OCI-LY1 (cell line): ENCODE results near the gene FGF14.

Source experiments
- H2AFZ ChIP-seq: fragments of 200-600 bp; sonication (generic), shearing (Covaris generic); 2 replicates; pipeline ENCODE4 v1.6.0; 2014; ENCODE audit warnings: antibody characterized with exemption, mild to moderate bottlenecking, low read length
- H3F3A ChIP-seq: fragments of 200-600 bp; sonication (generic), shearing (Covaris generic); 2 replicates; pipeline ENCODE4 v1.6.0; 2014; ENCODE audit warnings: mild to moderate bottlenecking, antibody characterized with exemption, low read length, moderate library complexity; ENCODE audit not compliant: insufficient read depth
- H3K27ac ChIP-seq: fragments of 200-600 bp; sonication (generic); 2 replicates; pipeline ENCODE4 v1.5.1; 2014; ENCODE audit warnings: low read length, mixed run types, mild to moderate bottlenecking, low read depth; ENCODE audit not compliant: poor library complexity, severe bottlenecking
- H3K27me3 ChIP-seq: fragments of 200-600 bp; sonication (generic); 2 replicates; pipeline ENCODE4 v1.6.0; 2014; ENCODE audit warnings: antibody characterized with exemption, mild to moderate bottlenecking, low read length, moderate library complexity; ENCODE audit not compliant: insufficient read depth
- H3K36me3 ChIP-seq: fragments of 200-600 bp; sonication (generic); 2 replicates; pipeline ENCODE4 v1.6.1; 2014; ENCODE audit warnings: mild to moderate bottlenecking, antibody characterized with exemption, low read length, moderate library complexity, mixed read lengths; ENCODE audit not compliant: insufficient read depth
- H3K4me1 ChIP-seq: fragments of 200-600 bp; sonication (generic); 2 replicates; pipeline ENCODE4 v1.5.1; 2014; ENCODE audit warnings: mild to moderate bottlenecking, low read length, moderate library complexity; ENCODE audit not compliant: insufficient read depth, severe bottlenecking
- H3K4me2 ChIP-seq: fragments of 200-600 bp; sonication (generic), shearing (Covaris generic); 2 replicates; pipeline ENCODE4 v1.6.1; 2014; ENCODE audit warnings: low read length
- H3K4me3 ChIP-seq: fragments of 200-600 bp; sonication (generic); 2 replicates; pipeline ENCODE4 v1.5.1; 2014; ENCODE audit warnings: low read length, low read depth, mild to moderate bottlenecking, mixed read lengths; ENCODE audit not compliant: poor library complexity, severe bottlenecking
- H3K79me2 ChIP-seq: fragments of 200-600 bp; shearing (Covaris generic); 2 replicates; pipeline ENCODE4 v1.6.1; 2016; ENCODE audit warnings: mixed run types, low read length, mixed read lengths; ENCODE audit not compliant: insufficient read depth
- H3K9ac ChIP-seq: fragments of 200-600 bp; sonication (generic), shearing (Covaris generic); 2 replicates; pipeline ENCODE4 v1.6.1; 2014; ENCODE audit warnings: mild to moderate bottlenecking, low read length, mixed read lengths
- H3K9me2 ChIP-seq: fragments of 200-600 bp; sonication (generic), shearing (Covaris generic); 2 replicates; pipeline ENCODE4 v1.6.1; 2014; ENCODE audit warnings: low read depth, mild to moderate bottlenecking, low read length, mixed read lengths
- H3K9me3 ChIP-seq: fragments of 200-600 bp; shearing (Covaris generic); 2 replicates; pipeline ENCODE4 v1.6.1; 2014; ENCODE audit warnings: low read length, mixed read lengths
- H4K20me1 ChIP-seq: fragments of 200-600 bp; sonication (generic), shearing (Covaris generic); 2 replicates; pipeline ENCODE4 v1.6.0; 2016; ENCODE audit warnings: mild to moderate bottlenecking, low read length; ENCODE audit not compliant: insufficient read depth
- EZH2 ChIP-seq: fragments of 200-600 bp; sonication (generic), shearing (Covaris generic); IDR thresholded peaks from 2 replicates; pipeline ENCODE4 v1.8.0; 2017; ENCODE audit warnings: borderline replicate concordance, mixed run types, mild to moderate bottlenecking, antibody characterized with exemption, low read length, moderate library complexity, mixed read lengths
- TF ChIP-seq, protein P1 (sequence below): fragments of 200-600 bp; sonication (generic), shearing (Covaris generic); IDR thresholded peaks from 2 replicates; pipeline ENCODE4 v1.5.1; 2017; ENCODE audit warnings: mild to moderate bottlenecking, antibody characterized with exemption, low read length, moderate library complexity, mixed read lengths

FGF14 gene

GRCh38 chr13:102322211-102322610 is 79.6 kb downstream of the FGF14 start:
- Histone ChIP-seq H2AFZ (no peak overlapping the region), H3K79me2 (no peaks in the 10 kb centered on the region), H3K9me2 (no peaks in the 10 kb centered on the region), H4K20me1 (no peaks in the 10 kb centered on the region), H3K4me3 (no peak overlapping the region), H3K4me1 (no peaks in the 10 kb centered on the region), H3K27me3 (no peaks in the 10 kb centered on the region), H3F3A (no peaks in the 10 kb centered on the region), H3K9ac (no peak overlapping the region), H3K27ac (no peak overlapping the region), H3K4me2 (no peak overlapping the region), H3K36me3 (no peaks in the 10 kb centered on the region), H3K9me3 (0 out of 2 replicates have a peak, but pooled peaks cover 3% of the 10 kb centered on the region)
- TF ChIP-seq EZH2: no peak

DNA sequence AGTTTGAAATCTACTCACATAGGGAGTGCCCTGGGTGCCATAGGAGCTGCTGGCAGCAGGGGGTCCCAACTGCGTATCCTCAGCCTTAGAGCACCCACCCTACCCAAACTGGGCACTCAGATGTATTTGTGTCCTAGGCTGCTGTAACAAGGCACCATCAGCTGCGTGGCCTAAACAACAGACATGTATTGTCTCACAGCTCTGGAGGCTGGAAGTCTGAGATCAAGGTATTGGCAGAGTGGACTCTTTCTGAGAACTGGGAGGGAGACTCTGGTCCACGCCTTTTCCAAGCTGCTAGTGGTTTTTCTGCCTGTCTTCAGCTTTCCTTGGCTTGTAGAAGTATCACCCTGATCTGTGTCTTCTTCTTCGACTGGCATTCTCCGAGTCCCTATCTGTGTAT is 83.6 kb downstream of the FGF14 start:
- Histone ChIP-seq H3F3A (no peaks in the 10 kb centered on the region), H3K27me3 (no peaks in the 10 kb centered on the region), H3K4me2 (no peak overlapping the region), H3K4me3 (no peak overlapping the region), H3K27ac (no peak overlapping the region), H3K9me2 (no peaks in the 10 kb centered on the region), H3K9me3 (no peaks in the 10 kb centered on the region), H3K4me1 (no peaks in the 10 kb centered on the region), H3K9ac (no peak overlapping the region), H4K20me1 (no peaks in the 10 kb centered on the region), H2AFZ (no peak overlapping the region), H3K79me2 (no peaks in the 10 kb centered on the region), H3K36me3 (no peaks in the 10 kb centered on the region)
- TF ChIP-seq, protein P1, sequence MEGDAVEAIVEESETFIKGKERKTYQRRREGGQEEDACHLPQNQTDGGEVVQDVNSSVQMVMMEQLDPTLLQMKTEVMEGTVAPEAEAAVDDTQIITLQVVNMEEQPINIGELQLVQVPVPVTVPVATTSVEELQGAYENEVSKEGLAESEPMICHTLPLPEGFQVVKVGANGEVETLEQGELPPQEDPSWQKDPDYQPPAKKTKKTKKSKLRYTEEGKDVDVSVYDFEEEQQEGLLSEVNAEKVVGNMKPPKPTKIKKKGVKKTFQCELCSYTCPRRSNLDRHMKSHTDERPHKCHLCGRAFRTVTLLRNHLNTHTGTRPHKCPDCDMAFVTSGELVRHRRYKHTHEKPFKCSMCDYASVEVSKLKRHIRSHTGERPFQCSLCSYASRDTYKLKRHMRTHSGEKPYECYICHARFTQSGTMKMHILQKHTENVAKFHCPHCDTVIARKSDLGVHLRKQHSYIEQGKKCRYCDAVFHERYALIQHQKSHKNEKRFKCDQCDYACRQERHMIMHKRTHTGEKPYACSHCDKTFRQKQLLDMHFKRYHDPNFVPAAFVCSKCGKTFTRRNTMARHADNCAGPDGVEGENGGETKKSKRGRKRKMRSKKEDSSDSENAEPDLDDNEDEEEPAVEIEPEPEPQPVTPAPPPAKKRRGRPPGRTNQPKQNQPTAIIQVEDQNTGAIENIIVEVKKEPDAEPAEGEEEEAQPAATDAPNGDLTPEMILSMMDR: no peak
- no peak for TF ChIP-seq EZH2

- Histone ChIP-seq H3K4me1 (no peaks in the 10 kb centered on the region), H3K27ac (no peak overlapping the region), H3K27me3 (no peaks in the 10 kb centered on the region), H3K9me3 (no peaks in the 10 kb centered on the region), H3K4me2 (no peak overlapping the region), H3K9me2 (no peaks in the 10 kb centered on the region), H3K36me3 (no peaks in the 10 kb centered on the region), H3K4me3 (no peak overlapping the region), H3K9ac (no peak overlapping the region), H4K20me1 (no peaks in the 10 kb centered on the region), H3K79me2 (no peaks in the 10 kb centered on the region), H3F3A (no peaks in the 10 kb centered on the region), H2AFZ (no peak overlapping the region)
- TF ChIP-seq, protein P1: no peak
- no peak for TF ChIP-seq EZH2
These were observed 84.3 kb downstream of the FGF14 start for GRCh38 chr13:102317593-102317992.

DNA sequence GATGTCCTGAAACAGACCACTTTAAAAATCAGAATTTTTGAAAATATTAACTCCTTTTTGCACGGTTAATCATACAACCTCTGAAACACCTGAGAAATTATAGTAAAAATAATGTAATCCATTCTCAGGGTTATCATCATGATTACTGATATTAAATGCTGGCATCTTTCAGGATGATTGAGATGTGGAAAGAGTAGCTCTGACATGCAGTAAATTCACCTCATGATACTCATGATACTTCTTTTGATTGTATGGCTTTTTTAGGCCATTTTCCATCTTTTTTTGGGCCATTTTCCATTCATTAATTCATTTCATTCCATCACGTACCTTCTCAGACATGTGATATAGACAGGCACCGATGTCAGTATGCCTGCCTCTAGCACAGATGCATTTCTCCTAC is 85.1 kb downstream of the FGF14 start:
- Histone ChIP-seq H4K20me1 (no peaks in the 10 kb centered on the region), H3K9ac (no peak overlapping the region), H3K9me2 (no peaks in the 10 kb centered on the region), H3K79me2 (no peaks in the 10 kb centered on the region), H3K27me3 (no peaks in the 10 kb centered on the region), H3K36me3 (no peaks in the 10 kb centered on the region), H3F3A (no peaks in the 10 kb centered on the region), H3K27ac (no peak overlapping the region), H3K4me3 (no peak overlapping the region), H3K4me2 (no peak overlapping the region), H3K4me1 (peaks cover under 1% of the 10 kb centered on the region), H3K9me3 (no peaks in the 10 kb centered on the region), H2AFZ (no peak overlapping the region)
- TF ChIP-seq, protein P1: no peak
- TF ChIP-seq EZH2: no peak
